Osteoblast (primary cell): Measurements from ENCODE around the gene NES. TPM values are rescaled to one million over a fixed set of nuclear protein-coding genes. Genes with fewer than 3 reads are reported as not detected.
A peak's percentile ranks its signal among the peaks of the same experiment; 100 is the strongest.

Source experiments
- DNase-seq: peaks from one replicate; pipeline ENCODE4 v3.0.0; 2011; ENCODE audit warnings: low spot score, mixed read lengths; ENCODE audit not compliant: insufficient read length; ENCODE audit errors: missing footprints
- H2AFZ ChIP-seq: 2 replicates; pipeline ENCODE4 v1.6.0; 2011; ENCODE audit warnings: mild to moderate bottlenecking, low read length
- H3K27ac ChIP-seq: 2 replicates; pipeline ENCODE4 v1.5.1; 2011; ENCODE audit warnings: mild to moderate bottlenecking, low read depth, low read length, moderate library complexity
- H3K27me3 ChIP-seq: 2 replicates; pipeline ENCODE4 v1.6.0; 2012; ENCODE audit warnings: mild to moderate bottlenecking, control low read depth, inconsistent platforms, low read length, moderate library complexity; ENCODE audit not compliant: insufficient read depth
- H3K36me3 ChIP-seq: 2 replicates; pipeline ENCODE4 v1.5.1; 2011; ENCODE audit warnings: mild to moderate bottlenecking, low read length, control low read depth, moderate library complexity; ENCODE audit not compliant: insufficient read depth
- H3K4me1 ChIP-seq: 2 replicates; pipeline ENCODE4 v1.5.1; 2011; ENCODE audit warnings: mild to moderate bottlenecking, low read length, control low read depth, moderate library complexity; ENCODE audit not compliant: insufficient read depth
- H3K4me2 ChIP-seq: 2 replicates; pipeline ENCODE4 v1.6.0; 2011; ENCODE audit warnings: mild to moderate bottlenecking, low read length; ENCODE audit not compliant: insufficient read depth
- H3K4me3 ChIP-seq: fragments of 200-600 bp; sonication (generic); 3 replicates; pipeline ENCODE4 v1.5.1; 2012; ENCODE audit warnings: mild to moderate bottlenecking, low read length, inconsistent platforms; ENCODE audit not compliant: insufficient read depth
- H3K79me2 ChIP-seq: 2 replicates; pipeline ENCODE4 v1.6.0; 2012; ENCODE audit warnings: mild to moderate bottlenecking, low read length, control low read depth, inconsistent platforms; ENCODE audit not compliant: insufficient read depth
- H3K9me3 ChIP-seq: 2 replicates; pipeline ENCODE4 v1.5.1; 2011; ENCODE audit warnings: low read depth, low read length, control low read depth
- H4K20me1 ChIP-seq: 2 replicates; pipeline ENCODE4 v1.6.0; 2012; ENCODE audit warnings: mild to moderate bottlenecking, low read length, control low read depth; ENCODE audit not compliant: insufficient read depth
- CTCF ChIP-seq: IDR thresholded peaks from 2 replicates; pipeline ENCODE4 v1.5.1; 2011; ENCODE audit warnings: mild to moderate bottlenecking, low read depth, low read length, moderate library complexity; ENCODE audit errors: extremely low read depth
- total RNA-seq: library from RNA; depleted of rRNA; stranded (reverse); fragments of >200 nt; gene quantifications from 2 replicates; pipeline ENCODE4 v1.2.3, GENCODE V29; 2012

Gene NES
- total RNA-seq, 1 donor: 0.36 TPM

GRCh38 chr1:156697481-156697880, 20.3 kb upstream of the NES start:
- no peaks in the 10 kb centered on the region for H3K36me3 ChIP-seq
- H3K79me2 ChIP-seq: no peaks in the 10 kb centered on the region
- H3K4me2 ChIP-seq: no peak overlapping the region
- peak; percentile 11 for DNase-seq
- H3K9me3 ChIP-seq: no peaks in the 10 kb centered on the region
- H2AFZ ChIP-seq: no peak overlapping the region
- H3K4me3 ChIP-seq: no peak overlapping the region
- no peaks in the 10 kb centered on the region for H4K20me1 ChIP-seq
- H3K27me3 ChIP-seq: peaks cover 5% of the 10 kb centered on the region
- no peak for TF ChIP-seq CTCF
- no peak overlapping the region for H3K27ac ChIP-seq
- no peaks in the 10 kb centered on the region for H3K4me1 ChIP-seq

GRCh38 chr1:156696755-156697154, 19.5 kb upstream of the NES start:
- H3K36me3 ChIP-seq: no peaks in the 10 kb centered on the region
- peaks cover 6% of the 10 kb centered on the region for H3K4me1 ChIP-seq
- no peak overlapping the region for H3K4me2 ChIP-seq
- DNase-seq: peak; percentile 49
- H4K20me1 ChIP-seq: no peaks in the 10 kb centered on the region
- H3K4me3 ChIP-seq: no peak overlapping the region
- H3K9me3 ChIP-seq: no peaks in the 10 kb centered on the region
- no peaks in the 10 kb centered on the region for H3K79me2 ChIP-seq
- peaks cover 5% of the 10 kb centered on the region for H3K27me3 ChIP-seq
- no peak for TF ChIP-seq CTCF
- no peak overlapping the region for H2AFZ ChIP-seq
- H3K27ac ChIP-seq: no peak overlapping the region

- Histone ChIP-seq H3K4me1 (peaks cover 17% of the 10 kb centered on the region), H3K36me3 (no peaks in the 10 kb centered on the region), H3K4me2 (no peak overlapping the region), H3K27me3 (peaks cover 11% of the 10 kb centered on the region), H4K20me1 (no peaks in the 10 kb centered on the region), H3K79me2 (no peaks in the 10 kb centered on the region), H3K9me3 (no peaks in the 10 kb centered on the region), H3K4me3 (no peak overlapping the region), H2AFZ (no peak overlapping the region), H3K27ac (no peak overlapping the region)
- no peak for TF ChIP-seq CTCF
- DNase-seq: peak; percentile 64
These were observed 17.4 kb upstream of the NES start for GRCh38 chr1:156694690-156694962.

GRCh38 chr1:156693848-156694689, 16.9 kb upstream of the NES start:
- H3K79me2 ChIP-seq: no peaks in the 10 kb centered on the region
- H3K4me2 ChIP-seq: no peak overlapping the region
- H2AFZ ChIP-seq: no peak overlapping the region
- peak; percentile 86 for DNase-seq
- no peaks in the 10 kb centered on the region for H4K20me1 ChIP-seq
- H3K36me3 ChIP-seq: no peaks in the 10 kb centered on the region
- no peaks in the 10 kb centered on the region for H3K9me3 ChIP-seq
- H3K4me1 ChIP-seq: peaks cover 21% of the 10 kb centered on the region
- H3K27me3 ChIP-seq: peaks cover 11% of the 10 kb centered on the region
- no peak for TF ChIP-seq CTCF
- H3K27ac ChIP-seq: no peak overlapping the region
- no peak overlapping the region for H3K4me3 ChIP-seq
